HuH-7 (cell line): ENCODE data around the gene RBM28.
"Not testable (repeated sequence)": the region's sequence is repeated elsewhere in the genome, so short reads cannot be mapped to it uniquely, and the experiment has no call there.

Experiments
- DNase-seq: peaks from one replicate; pipeline ENCODE4 v3.0.0; 2011; ENCODE audit warnings: low spot score

The RBM28 gene

DNA sequence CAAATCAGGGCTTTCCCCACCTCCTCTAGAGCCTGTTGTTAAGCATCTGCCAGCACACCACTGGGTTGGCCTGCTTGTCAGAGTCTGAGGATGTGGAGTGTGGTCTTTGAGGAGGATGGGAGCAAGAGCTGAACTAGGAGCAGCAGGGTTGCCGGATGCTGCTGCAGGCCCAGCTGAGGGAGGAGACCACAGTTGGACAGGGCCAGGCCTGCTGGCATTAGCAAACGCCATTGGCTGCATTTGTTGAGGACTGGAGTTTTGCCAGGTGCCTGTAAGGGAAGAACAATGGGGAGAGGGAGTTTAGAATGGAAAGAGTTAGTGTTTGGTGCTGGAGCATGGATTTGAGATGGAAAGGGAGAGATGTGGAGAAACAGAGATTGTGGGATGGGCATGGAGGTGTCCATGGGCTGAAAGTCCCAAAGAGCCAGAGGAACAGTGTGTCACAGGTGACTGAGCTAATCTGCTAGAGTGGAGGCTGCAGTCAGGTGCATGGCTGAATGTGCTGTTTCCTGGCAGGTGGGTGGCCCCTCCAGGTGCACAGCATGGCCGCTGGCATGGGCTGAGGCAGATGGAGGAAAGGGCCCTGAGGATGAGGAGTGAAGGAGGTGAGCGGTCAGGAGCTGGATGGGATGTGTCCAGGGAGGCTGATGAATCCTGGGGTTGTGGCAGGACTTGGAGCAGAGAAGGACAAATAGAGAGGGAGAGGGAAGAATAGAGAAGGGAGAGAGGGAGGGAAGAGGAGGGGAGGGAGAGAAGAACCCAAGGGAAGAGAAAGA is 61.9 kb downstream of the RBM28 start:
- no peak for DNase-seq

DNA sequence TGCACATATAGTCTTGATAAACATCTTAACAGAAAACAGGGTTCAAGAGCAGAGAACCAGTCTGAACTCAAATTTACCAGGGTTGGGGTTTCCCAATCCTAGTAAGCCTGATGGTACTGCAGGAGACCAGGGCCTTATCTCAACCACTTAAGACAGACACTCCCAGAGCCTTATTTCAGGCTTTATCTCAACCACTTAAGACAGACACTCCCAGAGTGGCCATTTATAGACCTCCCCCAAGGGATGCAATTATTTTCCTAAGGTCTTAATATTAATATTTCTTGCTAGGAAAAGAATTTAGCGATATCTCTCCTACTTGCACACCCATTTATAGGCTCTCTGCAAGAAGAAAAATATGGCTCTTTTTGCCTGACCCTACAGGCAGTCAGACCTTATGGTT is 63.3 kb downstream of the RBM28 start:
- not testable (repeated sequence) for DNase-seq

DNA sequence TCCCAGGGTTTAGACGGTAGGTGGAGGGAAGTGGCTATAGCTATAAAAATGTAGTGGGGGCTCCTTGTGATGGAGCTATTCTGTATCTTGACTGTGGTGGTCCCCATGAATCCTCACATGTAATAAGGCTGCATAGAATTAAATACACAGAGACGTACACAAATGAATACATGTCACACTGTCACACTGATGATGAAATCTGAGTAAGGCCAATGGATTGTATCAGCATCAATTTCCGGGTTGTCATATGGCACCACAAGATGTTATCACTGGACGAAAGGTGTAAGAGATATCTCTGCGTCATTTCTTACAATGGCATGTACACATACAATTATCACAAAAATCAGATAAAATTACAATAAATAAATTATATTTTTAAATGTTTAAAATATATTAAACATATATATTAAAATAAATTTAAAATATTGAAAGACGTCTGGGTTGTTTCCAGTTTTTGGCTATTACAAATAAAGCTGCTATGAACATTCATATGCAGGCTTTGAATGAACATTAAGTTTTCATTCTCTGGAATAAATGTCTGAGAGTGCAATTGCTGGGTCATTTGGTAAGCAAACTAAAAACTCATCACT is 64.5 kb downstream of the RBM28 start:
- no peak for DNase-seq

DNA sequence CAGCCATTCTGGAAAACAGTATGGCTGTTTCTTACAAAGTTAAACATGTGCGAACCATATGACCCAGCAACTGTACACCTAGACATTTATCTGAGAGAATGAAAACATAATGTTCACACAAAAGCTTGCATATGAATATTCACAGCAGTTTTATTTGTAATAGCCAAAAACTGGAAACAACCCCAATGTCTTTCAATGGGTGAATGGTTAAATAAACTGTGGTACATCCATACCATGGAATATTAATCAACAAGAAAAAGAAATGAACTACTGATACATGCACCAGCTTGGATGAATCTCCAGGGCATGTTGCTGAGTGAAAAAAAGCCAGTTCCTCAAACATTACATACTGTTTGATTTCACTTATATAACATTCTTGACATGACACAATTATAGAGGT is 65.3 kb downstream of the RBM28 start:
- no peak for DNase-seq

DNA sequence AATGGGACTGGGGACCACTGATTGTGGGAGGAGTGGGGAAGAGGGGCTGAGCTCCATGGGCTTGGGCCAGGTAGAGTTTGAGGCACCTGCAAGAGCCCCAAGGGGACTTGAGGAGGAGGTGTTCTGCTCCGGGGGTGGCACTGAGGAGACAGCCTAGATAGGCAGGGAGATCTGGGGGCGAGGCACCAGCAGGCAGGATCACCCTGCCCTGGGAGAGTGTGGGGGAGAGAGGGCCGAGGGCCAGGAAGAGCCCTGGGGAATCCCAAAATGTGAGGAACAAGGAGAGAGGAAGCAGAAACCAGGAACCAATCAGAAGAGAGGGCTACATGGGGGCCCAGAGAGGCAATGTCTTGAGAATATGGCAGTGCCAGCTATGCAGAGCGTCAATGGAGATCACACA is 68.0 kb downstream of the RBM28 start:
- no peak for DNase-seq

DNA sequence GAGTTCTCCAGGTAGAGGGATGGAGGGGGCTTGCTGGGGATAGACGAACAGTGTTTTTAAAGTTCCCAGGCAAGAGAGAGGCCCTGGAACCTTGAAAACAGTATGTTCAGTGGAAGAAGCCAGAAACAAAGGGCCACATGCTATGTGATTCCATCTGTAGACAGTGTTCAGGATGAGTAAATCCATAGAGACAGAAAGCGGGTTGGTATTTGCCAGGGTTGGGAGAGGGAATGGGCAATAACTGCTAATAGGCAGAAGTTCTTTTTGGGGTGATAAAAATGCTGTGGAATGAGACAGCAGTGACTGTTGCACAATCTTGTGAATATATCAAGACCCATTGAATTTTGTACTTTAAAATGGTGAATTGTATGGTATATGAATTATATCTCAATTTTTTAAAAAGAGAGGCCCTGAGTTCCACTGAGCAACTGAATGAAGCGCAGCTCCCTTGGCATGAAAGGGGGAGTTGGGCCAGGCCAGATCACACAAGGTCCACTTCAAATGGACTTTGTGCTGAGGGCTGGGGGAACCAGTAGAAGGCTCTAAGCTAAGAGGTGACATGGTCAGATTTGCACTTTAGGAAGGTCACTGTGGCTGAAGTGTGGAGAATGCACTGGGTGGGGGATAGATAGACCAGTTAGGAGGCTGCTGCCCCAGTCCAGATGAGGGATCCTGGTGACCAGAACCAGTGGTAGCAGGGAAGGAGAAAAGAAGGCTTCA is 68.7 kb downstream of the RBM28 start:
- DNase-seq = no peak

DNA sequence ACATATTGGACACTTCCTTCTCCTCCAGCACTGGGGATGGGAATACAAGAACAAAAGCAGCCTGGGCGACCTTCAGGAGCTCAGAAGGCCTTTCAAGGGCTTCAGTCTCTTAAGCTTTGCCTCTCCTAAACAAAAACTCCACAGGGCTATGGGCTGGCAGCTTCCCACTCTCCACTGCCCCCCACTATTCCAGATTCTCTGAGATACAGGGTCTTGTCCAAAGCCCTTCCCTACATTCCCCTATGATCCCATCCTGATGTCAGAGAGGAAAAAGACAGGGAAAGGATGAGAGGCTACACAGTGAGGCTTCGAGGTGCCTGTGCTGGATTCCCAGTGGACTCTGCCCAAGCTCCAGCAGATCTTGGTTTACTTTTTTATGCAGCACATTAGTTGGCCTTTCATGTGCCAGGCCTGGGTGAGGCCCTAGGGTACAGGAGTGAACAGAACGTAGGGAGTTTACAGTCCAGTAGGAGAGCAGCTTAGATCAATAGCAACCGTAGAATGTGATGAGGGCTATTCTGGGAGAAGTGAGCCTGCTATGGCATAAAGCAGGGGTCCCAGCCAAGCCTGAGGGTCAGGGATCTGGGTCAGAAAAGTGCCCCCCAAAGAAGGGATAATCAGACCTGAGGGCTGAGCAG is 69.3 kb downstream of the RBM28 start:
- DNase-seq = no peak

DNA sequence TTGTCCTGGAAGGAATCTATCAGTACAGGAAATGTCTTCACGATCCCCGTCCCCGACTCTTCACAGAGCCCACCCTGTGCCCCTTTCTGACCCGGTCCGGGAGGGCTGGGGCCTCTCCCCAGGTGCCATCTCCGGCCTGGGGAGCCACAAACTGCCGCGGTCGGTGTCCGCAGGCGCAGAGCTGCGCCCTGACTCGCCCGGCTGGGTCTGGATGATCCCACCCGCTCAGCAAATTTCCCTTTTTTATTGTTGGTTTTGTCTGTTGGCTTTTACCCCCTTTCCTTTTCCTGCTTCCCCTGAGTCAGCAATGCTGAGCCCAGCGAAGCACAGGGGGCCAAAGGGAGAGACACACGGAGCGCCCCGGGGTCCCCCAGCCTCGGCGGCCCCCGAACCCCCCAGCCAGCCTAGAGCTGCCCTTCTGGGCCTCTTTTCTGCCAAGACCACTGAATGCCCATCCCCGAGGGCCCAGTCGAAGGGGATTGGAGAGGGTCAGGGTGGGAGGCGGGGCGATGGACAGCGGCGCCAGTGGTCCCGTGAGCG is 71.7 kb downstream of the RBM28 start:
- DNase-seq = no peak

DNA sequence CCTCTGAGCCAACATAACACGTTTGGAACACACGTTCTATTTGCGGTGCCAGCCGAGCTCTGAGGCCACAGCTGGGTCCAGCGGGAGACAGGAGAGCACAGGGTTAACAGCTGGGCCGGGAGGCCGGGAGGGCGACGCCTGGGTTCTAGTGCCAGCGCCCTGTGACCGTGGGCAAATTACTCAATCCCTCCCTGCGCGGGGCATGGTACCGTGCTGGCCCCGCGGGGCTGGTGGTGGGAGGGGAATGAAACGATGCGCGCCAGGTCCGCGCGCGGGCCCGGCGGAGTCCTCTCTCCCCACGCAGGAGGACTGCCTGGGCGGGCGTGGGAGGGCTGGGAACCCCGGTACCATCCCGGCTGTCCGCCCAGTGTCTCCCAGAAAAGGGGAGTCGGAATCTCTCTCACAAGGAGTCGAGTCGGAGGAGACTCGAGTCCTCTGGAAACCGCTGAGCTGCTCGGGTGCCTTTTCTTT is 72.2 kb downstream of the RBM28 start:
- no peak for DNase-seq

DNA sequence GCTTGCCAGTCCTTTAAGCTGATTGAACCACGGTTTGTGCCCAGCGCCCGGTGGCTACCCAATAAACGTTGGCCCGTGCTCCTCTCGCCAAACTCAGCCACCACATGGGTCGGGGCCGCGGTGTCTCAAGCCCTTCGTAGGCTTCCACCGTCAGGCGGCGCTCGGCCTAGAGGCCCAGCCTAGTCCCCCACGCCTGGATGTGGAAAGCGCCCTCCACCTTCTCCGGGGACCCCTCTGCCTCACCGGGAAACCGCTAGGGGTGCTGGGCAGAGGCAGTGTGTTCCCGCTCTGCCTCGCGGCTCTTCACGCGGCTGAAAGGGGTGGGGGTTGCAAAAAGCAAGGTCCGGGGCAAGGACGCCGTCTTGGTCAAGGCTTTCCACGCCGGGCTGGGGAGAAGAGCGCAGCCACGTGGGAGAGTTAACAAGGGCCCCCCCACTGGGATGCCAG is 72.9 kb downstream of the RBM28 start:
- DNase-seq = no peak

DNA sequence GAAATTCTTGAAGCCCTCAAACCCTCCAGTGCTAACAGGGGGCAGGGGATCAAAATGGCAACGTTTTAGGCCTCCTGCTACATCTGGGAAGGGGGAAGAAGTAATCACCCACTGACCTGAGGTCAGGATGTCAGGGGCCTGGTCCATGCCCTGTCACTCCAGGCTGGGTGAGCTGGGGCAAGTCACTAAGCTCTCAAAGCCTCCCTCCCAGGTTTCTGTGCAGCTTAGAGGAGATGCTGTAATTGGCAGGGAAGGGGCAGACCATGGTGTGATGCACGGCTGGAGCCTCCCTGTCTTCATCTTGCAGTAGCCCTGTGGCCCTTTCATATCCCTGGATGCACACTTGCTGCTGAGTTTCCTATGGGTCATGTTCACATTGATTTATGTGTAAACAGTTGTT is 75.5 kb downstream of the RBM28 start:
- no peak for DNase-seq

DNA sequence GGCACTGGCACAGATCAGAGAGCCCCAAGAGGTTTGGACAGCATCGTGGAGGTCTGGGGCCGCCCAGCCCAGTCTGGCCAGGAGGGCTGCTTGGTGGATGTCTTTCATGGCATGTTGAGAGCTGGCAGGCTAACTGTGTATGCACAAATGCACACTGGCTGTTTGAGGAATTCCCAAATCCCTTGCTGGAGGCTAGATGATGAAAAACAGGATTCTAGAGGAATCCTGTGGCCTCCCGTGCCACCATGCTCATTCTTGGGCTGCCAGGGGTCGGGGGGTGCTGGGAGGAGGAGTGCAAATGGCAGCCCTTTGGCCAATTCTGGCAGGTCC is 76.1 kb downstream of the RBM28 start:
- DNase-seq = no peak

DNA sequence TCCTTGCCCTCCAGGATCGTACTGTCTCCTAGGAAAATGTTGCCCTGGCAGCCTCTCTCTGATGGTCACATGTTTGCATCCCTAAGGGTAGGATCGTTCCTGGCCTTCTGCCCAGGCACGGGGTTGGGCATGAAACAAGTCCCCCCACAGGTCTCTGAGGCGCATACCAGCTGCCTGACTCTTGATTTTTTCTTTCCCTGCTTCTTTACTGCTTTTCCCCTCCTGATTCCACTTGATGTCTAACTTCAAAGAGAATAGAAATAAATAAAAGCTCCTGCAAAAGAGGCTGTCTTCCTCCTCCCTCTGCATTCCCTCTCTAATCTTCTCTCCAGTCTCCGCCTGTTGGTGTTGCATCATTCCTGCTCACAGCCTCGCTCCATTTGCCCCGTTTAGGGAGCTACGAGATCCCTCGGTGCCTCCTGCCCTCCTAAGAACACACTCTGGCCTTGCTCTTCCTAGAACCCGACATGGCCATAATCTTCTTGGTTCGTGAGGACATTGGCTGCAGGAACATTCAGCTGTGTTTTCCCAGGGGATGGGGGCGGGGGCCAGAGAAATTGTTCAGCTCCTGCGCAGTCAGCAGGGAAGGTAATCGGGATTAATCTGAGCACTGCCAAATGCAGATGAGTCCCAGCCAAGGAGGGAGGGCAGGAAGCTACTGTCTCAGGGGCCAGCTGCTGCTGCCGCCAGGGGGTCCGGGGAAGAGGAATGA is 76.7 kb downstream of the RBM28 start:
- DNase-seq = peak; percentile 63

DNA sequence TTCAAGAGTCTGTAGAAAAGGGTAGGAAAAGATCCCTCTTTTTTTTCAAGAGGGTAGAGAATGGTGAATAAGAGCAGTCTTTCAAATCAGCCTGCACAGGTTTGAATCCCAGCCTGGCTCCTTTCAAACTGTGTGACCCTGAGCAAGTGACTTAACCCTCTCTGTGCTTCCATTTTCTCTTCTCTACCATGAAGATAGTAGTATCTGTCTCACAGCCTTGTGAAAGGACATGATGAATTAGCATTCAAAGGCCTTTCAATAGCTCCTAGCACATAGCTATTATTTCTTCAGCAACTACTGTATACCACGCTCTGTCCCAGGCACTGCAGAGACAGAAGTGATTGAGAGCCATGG is 77.2 kb downstream of the RBM28 start:
- no peak for DNase-seq

DNA sequence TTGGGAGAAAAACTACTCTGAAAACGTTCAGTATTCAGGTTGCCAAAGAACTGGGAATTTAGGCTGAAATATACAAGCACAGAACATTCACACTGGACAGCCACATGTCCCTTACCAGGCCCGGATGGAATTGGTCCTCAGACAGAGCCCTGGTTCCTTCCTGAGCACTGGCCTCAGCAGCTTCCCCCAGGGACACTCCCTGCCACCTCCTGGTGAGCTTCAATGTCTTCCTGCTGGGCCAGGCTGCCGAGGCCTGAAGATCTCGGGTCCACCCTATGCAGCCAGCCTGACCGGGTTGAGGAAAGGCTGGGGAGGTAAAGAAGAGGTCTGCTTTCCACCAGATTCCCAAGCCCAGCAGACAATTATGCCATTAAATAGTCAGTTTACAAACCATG is 77.8 kb downstream of the RBM28 start:
- no peak for DNase-seq

DNA sequence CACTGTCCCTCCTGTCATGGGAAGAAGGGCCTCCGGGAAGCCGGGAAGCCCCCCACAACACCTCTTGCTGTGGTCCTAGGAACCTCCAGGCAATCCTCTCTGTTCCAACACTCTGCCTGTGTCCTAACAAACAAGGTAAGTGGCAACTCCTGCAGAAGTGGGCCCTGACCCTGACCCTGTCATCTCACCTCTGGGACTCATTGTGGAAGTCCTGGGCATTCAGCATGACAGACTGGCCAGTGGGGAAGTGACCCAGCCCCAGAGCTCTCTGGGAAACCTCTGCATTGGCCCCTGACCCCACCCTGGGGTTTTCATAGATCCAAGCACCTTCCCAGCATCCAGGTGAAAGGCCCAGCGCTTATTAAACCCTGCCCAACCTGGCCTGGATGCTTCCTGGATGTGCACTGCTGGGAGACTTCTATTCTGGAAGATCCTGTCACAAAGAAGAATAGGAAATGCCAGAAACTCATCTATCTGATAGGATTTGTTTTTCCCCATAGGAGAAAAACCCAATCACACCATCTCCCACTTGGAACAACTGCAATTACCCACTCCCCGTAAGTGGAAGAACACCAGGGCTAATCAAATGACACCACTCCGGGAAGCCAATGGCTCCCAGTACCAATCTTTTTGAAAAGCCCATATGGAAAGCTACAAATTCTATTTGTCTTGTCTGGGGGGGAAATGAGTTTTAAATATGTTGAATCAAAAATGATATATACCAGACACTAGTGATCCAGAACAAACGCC is 78.4 kb downstream of the RBM28 start:
- no peak for DNase-seq

DNA sequence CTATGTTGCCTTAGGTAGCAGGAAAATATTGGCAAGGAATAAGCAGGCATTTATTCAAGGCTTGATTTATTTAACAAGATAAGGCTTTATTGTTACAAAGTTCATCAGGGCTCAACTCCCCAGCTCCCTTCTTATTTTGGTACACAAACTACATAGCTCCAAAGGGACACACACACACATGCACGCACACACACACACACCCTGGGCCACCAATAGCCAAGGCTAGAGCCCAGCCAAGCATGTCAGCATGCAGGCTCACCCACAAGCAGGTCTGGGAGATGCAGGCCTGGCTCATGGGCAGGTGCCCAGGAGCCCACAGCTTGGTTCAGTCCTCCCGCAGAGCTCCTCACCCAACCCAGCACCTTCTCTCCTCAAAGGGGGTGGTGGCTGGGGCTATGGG is 79.2 kb downstream of the RBM28 start:
- DNase-seq = no peak

DNA sequence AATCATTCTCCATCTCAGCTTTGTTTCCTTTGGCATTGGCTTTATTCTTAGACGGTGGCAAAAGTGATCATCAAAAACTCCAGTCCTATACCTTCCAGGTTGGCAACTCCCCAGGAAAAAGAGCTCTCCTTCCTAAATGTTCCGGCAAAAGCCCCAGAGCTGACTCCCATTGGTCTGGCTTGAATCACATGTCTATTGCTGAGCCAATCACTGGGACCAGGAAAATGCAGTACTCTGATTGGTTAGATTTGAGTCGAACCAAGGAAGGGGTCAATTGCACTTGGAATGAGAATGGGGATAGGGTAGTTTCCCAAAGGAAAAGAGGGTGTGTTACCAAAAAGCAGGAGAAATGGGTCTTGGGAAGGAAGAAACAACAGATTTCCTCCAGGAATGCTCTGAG is 80.3 kb downstream of the RBM28 start:
- DNase-seq = no peak

DNA sequence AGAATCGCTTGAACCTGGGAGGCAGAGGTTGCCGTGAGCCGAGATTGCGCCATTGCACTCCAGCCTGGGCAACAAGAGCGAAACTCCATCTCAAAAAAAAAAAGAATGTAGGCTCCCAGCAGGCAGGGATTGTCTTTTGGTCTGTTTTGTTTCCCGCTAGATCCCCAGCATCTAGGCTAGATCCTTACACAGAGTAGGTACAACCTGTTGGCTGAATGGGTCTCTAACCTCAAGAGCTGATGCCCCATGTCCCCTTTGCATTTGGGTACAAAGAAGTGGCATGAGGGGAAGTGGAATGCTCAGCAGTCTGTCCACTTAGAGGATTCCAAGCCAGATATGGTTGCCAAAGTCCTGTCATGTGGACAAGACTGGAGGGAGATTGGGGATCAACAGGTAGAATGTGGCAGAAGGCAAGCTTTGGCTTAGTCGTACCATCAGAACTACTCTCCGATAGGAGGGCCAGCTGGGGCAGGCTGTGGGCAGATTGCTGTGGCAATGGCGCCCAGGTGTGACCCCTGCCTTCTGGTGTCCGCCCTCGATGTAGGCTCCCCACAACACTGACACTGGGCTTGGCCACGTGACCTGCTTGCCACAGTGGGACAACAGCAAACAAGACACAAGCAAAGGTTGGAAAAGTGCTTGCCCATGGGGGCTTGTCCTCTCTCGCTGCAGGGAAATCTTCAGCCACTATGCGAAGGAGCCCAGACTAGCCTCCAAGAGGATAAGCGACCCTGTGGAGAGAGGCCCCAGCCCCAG is 81.3 kb downstream of the RBM28 start:
- no peak for DNase-seq

DNA sequence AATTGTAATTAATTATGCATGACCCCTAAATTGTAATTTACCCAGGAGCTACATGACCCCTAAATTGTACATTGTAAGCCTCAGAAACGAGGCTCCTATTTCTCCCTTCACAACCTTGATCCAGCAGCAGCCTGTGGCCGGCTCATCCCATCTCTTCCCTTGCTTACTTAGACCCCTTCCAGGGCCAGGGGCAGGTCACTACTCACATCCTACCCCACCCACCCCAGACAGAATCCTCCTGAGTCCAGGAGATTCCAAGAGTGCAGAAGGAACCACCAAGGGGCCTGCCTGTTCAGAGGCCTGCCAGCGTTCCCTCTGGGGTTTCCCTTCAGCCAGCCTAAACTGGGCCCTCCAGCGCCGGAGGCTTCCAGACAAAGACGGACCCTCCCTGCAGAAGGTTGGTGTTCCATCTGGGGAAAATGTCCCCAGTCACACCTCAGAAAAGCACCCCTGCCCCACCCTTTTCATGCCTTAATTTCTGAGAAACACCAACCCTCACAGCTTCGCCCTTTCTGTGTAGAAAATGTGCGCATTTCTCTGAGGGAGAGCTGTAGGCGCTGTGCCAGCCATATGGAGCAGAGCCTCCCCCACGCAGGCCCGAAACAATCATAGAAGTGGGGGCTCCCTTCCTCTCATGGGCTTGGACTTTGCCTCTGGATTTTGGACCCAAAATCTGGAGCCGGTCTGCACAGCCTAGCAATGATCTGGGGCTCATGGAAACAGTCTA is 83.5 kb downstream of the RBM28 start:
- no peak for DNase-seq
